HepG2 (cell line): Measurements from ENCODE around the gene ZNF597. TPM values are rescaled to one million over a fixed set of nuclear protein-coding genes. Genes with fewer than 3 reads are reported as not detected.

Source experiments
- CREB3 ChIP-seq: sonication (generic); formaldehyde crosslinking; IDR thresholded peaks from 2 replicates; pipeline ENCODE4 v1.5.0; 2020; ENCODE audit warnings: missing genetic modification reagents
- EHMT2 ChIP-seq: fragments of 200-600 bp; sonication (generic); IDR thresholded peaks from 2 replicates; pipeline ENCODE4 v1.7.0; 2017; ENCODE audit warnings: antibody characterized with exemption, low read depth, low read length, borderline replicate concordance
- GATAD1 ChIP-seq: IDR thresholded peaks from 2 replicates; pipeline ENCODE4 v1.6.1; 2016; ENCODE audit warnings: missing genetic modification reagents, missing compliant biosample characterization
- IKZF5 ChIP-seq: IDR thresholded peaks from 2 replicates; pipeline ENCODE4 v1.6.1; 2018; ENCODE audit warnings: missing genetic modification reagents, mild to moderate bottlenecking, missing compliant biosample characterization
- JARID2 ChIP-seq: sonication (generic); formaldehyde crosslinking; IDR thresholded peaks from 2 replicates; pipeline ENCODE4 v1.8.1; 2023; ENCODE audit warnings: missing genetic modification reagents, inconsistent platforms; ENCODE audit not compliant: insufficient replicate concordance
- MAX ChIP-seq: IDR thresholded peaks from 2 replicates; pipeline ENCODE4 v1.6.1; 2012; ENCODE audit warnings: inconsistent platforms
- MXD1 ChIP-seq: sonication (generic); formaldehyde crosslinking; IDR thresholded peaks from 2 replicates; pipeline ENCODE4 v1.4.0; 2020; ENCODE audit warnings: mild to moderate bottlenecking, missing genetic modification reagents
- PAX8 ChIP-seq: sonication (generic); formaldehyde crosslinking; IDR thresholded peaks from 2 replicates; pipeline ENCODE4 v1.8.0; 2022; ENCODE audit warnings: mild to moderate bottlenecking, missing genetic modification reagents, borderline replicate concordance
- RARG ChIP-seq: sonication (generic); formaldehyde crosslinking; IDR thresholded peaks from 2 replicates; pipeline ENCODE4 v1.4.0; 2020; ENCODE audit warnings: low read depth, mild to moderate bottlenecking, missing genetic modification reagents
- TCF12 ChIP-seq, 2 experiments: fragments of 450-650 bp in 1 of 2; sonication (generic) in 1 of 2; formaldehyde crosslinking in 1 of 2; IDR thresholded peaks; 2 replicates each; pipeline versions ENCODE4 v1.6.1 to v1.8.0; 2017 to 2022; ENCODE audit warnings: antibody characterized with exemption in 1 of 2, mild to moderate bottlenecking in 1 of 2, missing genetic modification reagents in 1 of 2, moderate library complexity in 1 of 2
- UBTF ChIP-seq: sonication (generic); formaldehyde crosslinking; IDR thresholded peaks from 2 replicates; pipeline ENCODE4 v1.4.0; 2020; ENCODE audit warnings: mild to moderate bottlenecking, missing genetic modification reagents
- ZNF362 ChIP-seq: sonication (generic); formaldehyde crosslinking; IDR thresholded peaks from 2 replicates; pipeline ENCODE4 v1.4.0; 2020; ENCODE audit warnings: missing genetic modification reagents, mild to moderate bottlenecking, borderline replicate concordance
- ZNF512 ChIP-seq: sonication (generic); formaldehyde crosslinking; IDR thresholded peaks from 2 replicates; pipeline ENCODE4 v1.4.0; 2020; ENCODE audit warnings: mild to moderate bottlenecking, missing genetic modification reagents
- ZNF550 ChIP-seq: sonication (generic); formaldehyde crosslinking; IDR thresholded peaks from 2 replicates; pipeline ENCODE4 v1.4.0; 2020; ENCODE audit warnings: mild to moderate bottlenecking, missing genetic modification reagents, borderline replicate concordance
- ZSCAN29 ChIP-seq: sonication (generic); formaldehyde crosslinking; conservative IDR thresholded peaks from 2 replicates; pipeline ENCODE4 v1.4.0; 2020; ENCODE audit warnings: mild to moderate bottlenecking, missing genetic modification reagents
- ZXDC ChIP-seq: sonication (generic); formaldehyde crosslinking; IDR thresholded peaks from 2 replicates; pipeline ENCODE4 v1.5.0; 2020; ENCODE audit warnings: mild to moderate bottlenecking, missing genetic modification reagents
- polyA plus RNA-seq, 8 experiments: library from polyadenylated mRNA; depleted of rRNA in 3 of 8; stranded (reverse) in 7 of 8; unstranded in 1 of 8; fragments of >200 nt; fragmentation: Illumina TruSeq in 4 of 8; extraction: Trizol in 4 of 8; gene quantifications; 2 replicates each; pipeline versions ENCODE4 v1.2.1 to v1.2.3, GENCODE V29; 2011 to 2016; ENCODE audit warnings: low read depth in 4 of 8, missing spikeins in 1 of 8, mixed read lengths in 1 of 8; ENCODE audit not compliant: insufficient read depth in 1 of 8
- total RNA-seq, 5 experiments: library from RNA; depleted of rRNA; stranded (reverse); fragments of >200 nt; fragmentation: Illumina TruSeq; extraction: Trizol; gene quantifications; 2 replicates each; pipeline ENCODE4 v1.2.3, GENCODE V29; 2016; ENCODE audit warnings: low read depth in 1 of 5

The ZNF597 gene
- total and polyA plus RNA-seq, 2 of the 13 experiments (the other 11 are each of a cell fraction or from before 2014, with no cell fraction given) = 1.3 to 2.4 TPM

- TF ChIP-seq ZXDC (CRISPR knock-in tag) (no peak; the same call in 1 of the 2 replicates), MAX (peak; percentile 88), ZSCAN29 (CRISPR knock-in tag) (no peak), UBTF (CRISPR knock-in tag) (peak; percentile 85), GATAD1 (CRISPR knock-in tag) (peak; percentile 80), ZNF512 (CRISPR knock-in tag) (no peak), ZNF362 (CRISPR knock-in tag) (peak; percentile 23; the same call in 1 of the 2 replicates), JARID2 (CRISPR knock-in tag) (no peak), IKZF5 (CRISPR knock-in tag) (peak; percentile 79), PAX8 (CRISPR knock-in tag) (no peak; the same call in 1 of the 2 replicates), CREB3 (CRISPR knock-in tag) (peak; percentile 97), RARG (no peak), EHMT2 (no peak), ZNF550 (no peak), MXD1 (CRISPR knock-in tag) (no peak; the same call in 1 of the 2 replicates), TCF12 (IDR thresholded peaks at IDR 0.05) (no peak), TCF12 (CRISPR knock-in tag; IDR thresholded peaks at IDR 0.05) (peak; percentile 66; the same call in 1 of the 2 replicates)
These were observed 14.3 kb upstream of the ZNF597 start (continued) for GRCh38 chr16:3457434-3458252.
